ENCODE data around the gene CDH10.

Gene CDH10

DNA sequence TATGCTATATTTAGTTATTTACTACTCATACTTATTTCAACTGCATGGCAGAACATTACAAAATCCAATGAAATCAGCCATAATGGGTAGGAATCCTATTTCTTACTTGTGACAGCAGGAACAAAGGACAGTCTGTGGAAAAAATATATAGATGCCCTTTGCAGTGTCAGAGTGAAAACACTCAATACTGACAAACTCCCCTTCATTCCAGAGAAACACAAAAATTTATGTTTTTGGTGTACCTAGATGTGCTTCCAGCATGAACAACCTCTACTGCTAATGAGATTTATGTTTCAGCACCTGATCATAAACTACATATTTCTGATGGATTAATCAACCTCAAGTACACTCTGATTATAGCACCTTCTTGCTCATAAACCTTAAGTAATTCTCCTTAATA, 132.4 kb downstream of the CDH10 start:
- H3K27ac ChIP-seq (ENCODE audit: low read depth, low read length) = no peak overlapping the region
- no peaks in the 10 kb centered on the region for H3K36me3 ChIP-seq (ENCODE audit: control insufficient read depth, insufficient read depth, low read length)
- no peaks in the 10 kb centered on the region for H3K4me1 ChIP-seq (ENCODE audit: control insufficient read depth, insufficient read depth, low read length)
- H3K27me3 ChIP-seq (ENCODE audit: control insufficient read depth, insufficient read depth, low read length) = no peaks in the 10 kb centered on the region
- H3K9ac ChIP-seq (ENCODE audit: low read length) = no peak overlapping the region
- H3K4me3 ChIP-seq (ENCODE audit: low read length) = no peak overlapping the region

DNA sequence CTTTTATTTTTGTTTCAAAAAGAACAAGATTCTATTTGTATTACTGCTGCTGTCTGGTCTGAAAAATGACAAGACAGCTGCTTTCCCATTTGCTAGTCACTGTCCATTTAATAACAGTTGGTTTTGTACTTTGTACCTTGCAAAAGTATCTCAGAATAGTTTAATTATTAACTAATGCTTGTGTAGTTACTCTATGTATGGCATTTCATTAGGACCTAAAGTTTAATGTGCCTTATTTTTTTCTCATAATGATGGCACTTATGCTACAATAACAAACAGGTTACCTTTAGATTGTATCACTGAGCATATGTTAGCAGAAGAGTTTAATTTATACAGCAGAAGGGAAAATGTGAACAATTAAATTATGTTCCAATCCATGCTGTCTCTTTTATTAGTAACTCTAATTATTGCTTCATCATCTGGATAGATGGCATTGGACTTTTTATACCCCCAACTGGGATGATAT, 134.2 kb downstream of the CDH10 start:
- Histone ChIP-seq H3K4me1 (ENCODE audit: control insufficient read depth, insufficient read depth, low read length) (no peaks in the 10 kb centered on the region), H3K4me3 (ENCODE audit: low read length) (no peak overlapping the region), H3K27me3 (ENCODE audit: control insufficient read depth, insufficient read depth, low read length) (no peaks in the 10 kb centered on the region), H3K27ac (ENCODE audit: low read depth, low read length) (no peak overlapping the region), H3K36me3 (ENCODE audit: control insufficient read depth, insufficient read depth, low read length) (no peaks in the 10 kb centered on the region), H3K9ac (ENCODE audit: low read length) (no peak overlapping the region)

DNA sequence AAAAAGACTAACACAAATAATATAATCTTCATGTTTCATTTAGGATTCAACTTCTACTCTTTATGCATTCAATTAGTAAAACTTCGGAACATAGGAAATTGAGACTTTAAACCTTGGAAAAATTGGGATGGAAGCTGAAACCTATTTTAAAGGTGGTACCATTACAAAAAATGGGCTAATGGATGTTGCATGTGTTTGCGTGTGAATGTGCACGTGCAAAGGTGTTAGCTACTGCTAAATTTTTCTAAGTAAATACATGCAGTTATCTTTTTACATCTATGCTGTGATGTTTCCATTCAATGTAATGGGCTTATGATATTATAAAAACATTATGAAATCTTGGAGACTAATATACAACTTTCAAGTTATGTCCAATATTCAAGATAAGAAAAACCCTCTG, 134.8 kb downstream of the CDH10 start:
- Histone ChIP-seq H3K27ac (ENCODE audit: low read depth, low read length) (no peak overlapping the region), H3K36me3 (ENCODE audit: control insufficient read depth, insufficient read depth, low read length) (no peaks in the 10 kb centered on the region), H3K4me1 (ENCODE audit: control insufficient read depth, insufficient read depth, low read length) (no peaks in the 10 kb centered on the region), H3K4me3 (ENCODE audit: low read length) (no peak overlapping the region), H3K9ac (ENCODE audit: low read length) (no peak overlapping the region), H3K27me3 (ENCODE audit: control insufficient read depth, insufficient read depth, low read length) (no peaks in the 10 kb centered on the region)

DNA sequence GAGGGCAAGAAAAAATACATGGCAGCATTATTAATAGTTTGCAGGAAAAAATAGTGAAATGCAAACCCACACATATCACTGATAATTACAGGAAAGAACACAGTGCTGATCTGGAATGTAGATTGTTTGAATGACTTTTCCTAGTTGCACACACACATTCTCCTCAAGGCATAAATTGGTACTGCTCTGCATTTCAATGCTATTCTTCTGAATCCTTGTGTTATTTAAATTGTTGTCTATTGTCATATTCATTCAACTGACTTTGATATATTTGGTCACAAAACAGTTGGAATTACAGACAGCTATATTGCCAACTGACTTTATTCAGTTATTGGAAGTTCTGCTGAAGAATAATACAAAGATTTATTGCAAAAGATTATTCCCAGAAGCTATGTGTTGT, 139.5 kb downstream of the CDH10 start:
- Histone ChIP-seq H3K27me3 (ENCODE audit: control insufficient read depth, insufficient read depth, low read length) (no peaks in the 10 kb centered on the region), H3K36me3 (ENCODE audit: control insufficient read depth, insufficient read depth, low read length) (no peaks in the 10 kb centered on the region), H3K9ac (ENCODE audit: low read length) (no peak overlapping the region), H3K4me3 (ENCODE audit: low read length) (no peak overlapping the region), H3K4me1 (ENCODE audit: control insufficient read depth, insufficient read depth, low read length) (no peaks in the 10 kb centered on the region), H3K27ac (ENCODE audit: low read depth, low read length) (no peak overlapping the region)

DNA sequence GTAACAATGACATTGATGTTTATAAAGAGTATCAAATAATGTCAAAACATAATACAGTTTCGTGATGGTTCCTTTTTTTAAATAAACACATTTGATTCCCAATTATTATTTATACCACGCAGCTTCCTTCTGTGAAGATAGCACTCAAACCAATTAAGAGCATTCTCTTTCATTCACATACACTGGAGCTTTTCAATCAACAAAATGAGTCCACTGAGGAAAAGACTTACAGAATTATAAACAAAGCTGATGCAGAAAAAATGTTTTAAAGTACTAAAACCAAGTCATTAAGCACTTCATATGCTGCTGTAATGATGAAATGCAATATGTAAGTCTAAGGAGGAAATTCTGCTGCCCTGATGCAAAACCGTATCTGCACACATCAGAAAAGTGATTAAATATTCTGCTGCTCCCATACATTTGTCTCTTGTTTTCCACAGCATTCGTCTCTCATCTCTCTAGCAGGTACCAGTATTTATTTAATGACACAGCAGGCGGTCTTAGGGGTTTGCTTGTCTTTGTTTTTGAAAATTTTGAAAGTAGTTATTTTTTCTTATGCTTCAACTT, 147.1 kb downstream of the CDH10 start:
- H3K4me3 ChIP-seq (ENCODE audit: low read length) = no peak overlapping the region
- H3K27ac ChIP-seq (ENCODE audit: low read depth, low read length) = no peak overlapping the region
- H3K36me3 ChIP-seq (ENCODE audit: control insufficient read depth, insufficient read depth, low read length) = no peaks in the 10 kb centered on the region
- no peaks in the 10 kb centered on the region for H3K27me3 ChIP-seq (ENCODE audit: control insufficient read depth, insufficient read depth, low read length)
- no peaks in the 10 kb centered on the region for H3K4me1 ChIP-seq (ENCODE audit: control insufficient read depth, insufficient read depth, low read length)
- no peak overlapping the region for H3K9ac ChIP-seq (ENCODE audit: low read length)

DNA sequence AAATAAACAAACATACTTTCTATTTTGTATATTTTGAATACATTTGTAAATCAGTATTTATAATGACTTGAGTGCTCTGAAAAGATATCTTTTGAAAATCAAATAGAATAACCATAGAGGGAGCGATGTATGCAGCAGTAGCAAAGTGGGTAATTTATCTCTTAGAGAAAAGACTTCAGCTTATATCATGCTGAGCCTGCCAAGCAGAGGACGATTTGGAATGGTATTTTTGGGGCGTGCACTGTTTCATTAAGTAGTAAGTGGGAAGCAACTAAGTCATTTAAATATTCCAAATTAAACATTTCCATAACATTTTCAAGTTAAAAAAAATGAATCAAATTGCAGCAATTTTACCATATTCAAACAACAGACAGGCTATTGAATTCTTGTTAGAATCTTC, 147.6 kb downstream of the CDH10 start:
- Histone ChIP-seq H3K9ac (ENCODE audit: low read length) (no peak overlapping the region), H3K27me3 (ENCODE audit: control insufficient read depth, insufficient read depth, low read length) (no peaks in the 10 kb centered on the region), H3K36me3 (ENCODE audit: control insufficient read depth, insufficient read depth, low read length) (no peaks in the 10 kb centered on the region), H3K27ac (ENCODE audit: low read depth, low read length) (no peak overlapping the region), H3K4me3 (ENCODE audit: low read length) (no peak overlapping the region), H3K4me1 (ENCODE audit: control insufficient read depth, insufficient read depth, low read length) (no peaks in the 10 kb centered on the region)

DNA sequence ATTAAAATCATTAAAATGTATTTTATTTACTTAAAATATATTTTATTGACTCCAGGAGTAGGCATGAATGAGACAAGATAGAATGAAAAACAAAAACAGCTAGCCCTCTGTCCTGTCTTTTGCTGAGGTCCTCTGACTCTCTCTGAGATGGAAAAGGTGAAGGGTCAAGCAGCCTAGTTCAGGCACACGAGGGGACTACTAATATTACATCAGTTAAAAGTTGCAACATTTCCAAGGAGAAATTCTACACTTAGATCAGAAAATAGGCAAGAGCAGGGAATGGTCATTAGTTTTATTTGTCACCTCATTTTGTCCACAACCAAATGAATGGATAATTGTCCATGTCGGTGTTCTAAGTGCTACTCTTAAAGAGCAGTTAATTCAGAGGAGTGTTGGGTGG, 148.5 kb downstream of the CDH10 start:
- Histone ChIP-seq H3K4me1 (ENCODE audit: control insufficient read depth, insufficient read depth, low read length) (no peaks in the 10 kb centered on the region), H3K27me3 (ENCODE audit: control insufficient read depth, insufficient read depth, low read length) (no peaks in the 10 kb centered on the region), H3K4me3 (ENCODE audit: low read length) (no peak overlapping the region), H3K9ac (ENCODE audit: low read length) (no peak overlapping the region), H3K36me3 (ENCODE audit: control insufficient read depth, insufficient read depth, low read length) (no peaks in the 10 kb centered on the region), H3K27ac (ENCODE audit: low read depth, low read length) (no peak overlapping the region)

DNA sequence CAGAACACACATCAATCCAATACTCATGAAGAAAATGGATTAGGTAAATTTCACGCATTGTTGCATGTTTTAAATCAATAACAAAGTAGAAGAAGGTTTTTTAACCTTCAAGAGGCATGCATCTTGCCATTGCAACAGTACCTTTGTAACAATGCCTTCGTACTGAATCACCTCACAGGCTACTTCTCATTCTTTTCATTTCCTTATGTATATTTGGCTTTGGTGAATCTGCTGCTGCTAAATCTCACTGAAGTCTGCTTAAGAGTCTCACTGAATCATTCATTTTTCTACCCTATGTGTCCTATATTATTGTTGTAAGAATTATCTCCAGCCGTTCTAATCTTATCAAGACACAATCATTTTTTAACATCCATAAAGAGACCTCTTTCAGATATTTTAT, 152.5 kb downstream of the CDH10 start:
- Histone ChIP-seq H3K36me3 (ENCODE audit: control insufficient read depth, insufficient read depth, low read length) (no peaks in the 10 kb centered on the region), H3K27ac (ENCODE audit: low read depth, low read length) (no peak overlapping the region), H3K4me3 (ENCODE audit: low read length) (no peak overlapping the region), H3K9ac (ENCODE audit: low read length) (no peak overlapping the region), H3K4me1 (ENCODE audit: control insufficient read depth, insufficient read depth, low read length) (no peaks in the 10 kb centered on the region), H3K27me3 (ENCODE audit: control insufficient read depth, insufficient read depth, low read length) (no peaks in the 10 kb centered on the region)

DNA sequence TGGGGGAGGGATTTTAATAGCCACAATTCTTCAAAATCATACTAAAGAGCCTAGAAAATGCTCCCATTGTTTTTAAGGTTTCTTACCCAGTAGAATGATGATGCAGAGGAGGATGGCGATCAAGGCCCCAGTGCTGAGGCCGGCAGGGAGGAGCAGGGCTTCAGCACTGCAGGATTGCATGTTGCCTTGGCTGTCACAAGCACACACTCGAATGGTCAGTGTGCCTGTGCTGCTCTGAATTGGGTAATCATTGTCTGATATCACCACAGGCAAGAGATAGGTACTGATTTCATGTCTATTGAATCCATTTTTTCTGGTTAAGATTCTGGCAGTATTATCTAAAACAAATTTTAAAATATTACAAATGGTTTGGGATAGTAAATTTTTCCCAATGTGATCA, 153.3 kb downstream of the CDH10 start:
- Histone ChIP-seq H3K27me3 (ENCODE audit: control insufficient read depth, insufficient read depth, low read length) (no peaks in the 10 kb centered on the region), H3K36me3 (ENCODE audit: control insufficient read depth, insufficient read depth, low read length) (no peaks in the 10 kb centered on the region), H3K4me3 (ENCODE audit: low read length) (no peak overlapping the region), H3K9ac (ENCODE audit: low read length) (no peak overlapping the region), H3K4me1 (ENCODE audit: control insufficient read depth, insufficient read depth, low read length) (no peaks in the 10 kb centered on the region), H3K27ac (ENCODE audit: low read depth, low read length) (no peak overlapping the region)

DNA sequence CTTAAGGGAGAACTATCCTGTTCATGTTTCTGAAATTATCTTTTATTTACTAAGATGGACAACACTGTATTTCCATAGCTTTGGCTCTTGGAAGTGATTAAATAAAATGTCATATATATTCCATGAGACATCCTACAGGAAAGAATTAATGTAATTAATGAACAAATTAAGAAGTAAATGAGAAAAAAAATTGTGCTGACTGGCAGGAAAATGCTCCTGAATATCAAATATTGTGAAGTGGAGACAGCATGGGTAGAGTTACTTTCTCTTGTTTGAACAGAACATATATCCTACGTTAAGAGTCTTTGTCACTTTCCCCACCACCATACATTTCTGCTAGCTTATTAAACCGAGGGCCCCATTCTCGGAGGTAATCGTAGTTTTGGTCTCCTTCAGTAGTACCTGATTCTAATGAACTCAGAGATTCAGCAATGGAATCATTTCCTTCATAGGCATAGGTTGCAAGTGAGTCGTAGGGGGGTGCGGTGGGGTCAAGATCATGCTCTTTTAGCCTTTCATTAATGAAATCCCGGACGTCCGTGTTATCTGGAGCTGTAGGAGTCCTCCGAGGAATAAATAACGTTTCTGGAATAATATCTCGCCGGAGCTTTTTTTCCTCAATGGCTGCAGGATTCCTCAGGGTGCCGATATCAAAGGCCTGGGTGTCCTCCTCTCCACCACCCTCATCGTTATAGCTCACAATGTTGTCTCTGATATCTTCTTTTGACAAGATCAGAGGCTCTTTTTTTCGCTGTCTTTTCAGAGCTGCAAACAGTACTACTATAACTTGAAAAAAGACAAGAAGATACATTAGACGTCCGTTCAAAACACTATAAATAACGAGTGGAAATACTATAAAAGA, 157.2 kb downstream of the CDH10 start:
- H3K4me1 ChIP-seq (ENCODE audit: control insufficient read depth, insufficient read depth, low read length) = no peaks in the 10 kb centered on the region
- H3K36me3 ChIP-seq (ENCODE audit: control insufficient read depth, insufficient read depth, low read length) = no peaks in the 10 kb centered on the region
- no peak overlapping the region for H3K9ac ChIP-seq (ENCODE audit: low read length)
- H3K4me3 ChIP-seq (ENCODE audit: low read length) = no peak overlapping the region
- no peaks in the 10 kb centered on the region for H3K27me3 ChIP-seq (ENCODE audit: control insufficient read depth, insufficient read depth, low read length)
- H3K27ac ChIP-seq (ENCODE audit: low read depth, low read length) = no peak overlapping the region

DNA sequence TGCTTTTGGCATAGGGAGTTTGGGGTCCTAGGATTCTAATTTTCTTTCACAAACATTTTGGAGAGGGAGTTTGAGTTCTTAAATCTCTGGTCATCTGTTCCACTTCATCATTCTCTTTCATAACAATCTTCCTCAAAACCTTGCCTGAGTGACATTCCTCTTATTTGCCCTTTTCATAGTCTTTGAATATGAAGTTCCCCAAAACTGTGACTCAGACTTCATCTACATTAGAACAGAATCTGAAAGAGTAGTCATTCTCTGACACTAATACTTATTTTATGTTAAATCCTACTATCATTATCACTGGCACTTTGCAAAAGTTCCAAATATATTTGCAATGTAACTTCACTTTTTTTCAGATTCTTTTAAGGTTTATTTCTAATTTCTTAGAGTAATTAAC, 163.8 kb downstream of the CDH10 start:
- Histone ChIP-seq H3K4me1 (ENCODE audit: control insufficient read depth, insufficient read depth, low read length) (no peaks in the 10 kb centered on the region), H3K4me3 (ENCODE audit: low read length) (no peak overlapping the region), H3K27me3 (ENCODE audit: control insufficient read depth, insufficient read depth, low read length) (no peaks in the 10 kb centered on the region), H3K9ac (ENCODE audit: low read length) (no peak overlapping the region), H3K27ac (ENCODE audit: low read depth, low read length) (no peak overlapping the region), H3K36me3 (ENCODE audit: control insufficient read depth, insufficient read depth, low read length) (no peaks in the 10 kb centered on the region)

DNA sequence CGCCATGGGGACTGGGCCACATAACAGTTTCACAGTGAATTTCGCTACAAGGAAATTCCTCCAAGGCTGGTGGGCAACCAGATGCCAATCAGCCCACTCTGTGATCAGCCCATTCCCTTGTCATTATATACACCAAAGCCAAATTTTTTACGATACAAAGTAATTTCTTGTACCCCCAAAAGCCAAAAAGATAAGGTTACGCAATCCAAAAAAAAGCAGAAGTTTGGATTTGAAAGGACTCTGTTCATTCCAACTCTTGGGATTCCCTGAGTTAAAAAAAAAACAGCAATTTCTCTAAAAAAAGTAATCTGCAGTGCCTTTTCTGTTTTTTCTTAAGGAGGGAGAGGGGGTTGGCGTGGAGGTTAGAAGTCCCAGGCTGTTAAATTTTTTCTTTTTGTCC, 166.8 kb downstream of the CDH10 start:
- no peak overlapping the region for H3K4me3 ChIP-seq (ENCODE audit: low read length)
- H3K9ac ChIP-seq (ENCODE audit: low read length) = no peak overlapping the region
- no peaks in the 10 kb centered on the region for H3K27me3 ChIP-seq (ENCODE audit: control insufficient read depth, insufficient read depth, low read length)
- H3K36me3 ChIP-seq (ENCODE audit: control insufficient read depth, insufficient read depth, low read length) = no peaks in the 10 kb centered on the region
- no peaks in the 10 kb centered on the region for H3K4me1 ChIP-seq (ENCODE audit: control insufficient read depth, insufficient read depth, low read length)
- H3K27ac ChIP-seq (ENCODE audit: low read depth, low read length) = no peak overlapping the region

DNA sequence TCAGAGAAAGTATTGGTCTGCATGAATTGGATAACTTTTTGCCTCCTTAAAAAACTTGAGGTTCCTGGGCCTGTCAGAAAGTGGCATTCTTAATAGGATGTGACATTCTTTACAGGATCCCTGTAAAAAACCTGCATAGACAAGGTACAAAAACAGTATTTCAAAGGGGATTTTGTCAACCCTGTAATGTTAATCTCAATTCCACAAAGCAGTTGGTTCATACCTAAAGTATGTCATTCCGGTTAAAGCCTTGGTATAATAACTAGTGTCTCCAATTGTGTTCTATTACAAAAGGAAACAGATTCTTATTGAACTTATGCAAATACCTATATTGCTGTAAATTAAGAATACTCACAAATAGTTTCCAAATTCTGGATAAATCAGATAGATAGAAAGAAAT, 169.7 kb downstream of the CDH10 start:
- Histone ChIP-seq H3K27ac (ENCODE audit: low read depth, low read length) (no peak overlapping the region), H3K4me1 (ENCODE audit: control insufficient read depth, insufficient read depth, low read length) (no peaks in the 10 kb centered on the region), H3K9ac (ENCODE audit: low read length) (no peak overlapping the region), H3K36me3 (ENCODE audit: control insufficient read depth, insufficient read depth, low read length) (no peaks in the 10 kb centered on the region), H3K4me3 (ENCODE audit: low read length) (no peak overlapping the region), H3K27me3 (ENCODE audit: control insufficient read depth, insufficient read depth, low read length) (no peaks in the 10 kb centered on the region)

All from rectal smooth muscle tissue (tissue), 1 donor.